DMS153 treated with DMSO at 0.1 percent for 48 hours (cell line): Measurements from ENCODE around the gene MAP3K7CL.

Experiments used
- DNase-seq: peaks from one replicate; lab custom pipeline; 2025; ENCODE audit not compliant: unreplicated experiment; lab: John Stamatoyannopoulos, UW

The MAP3K7CL gene

GRCh38 chr21:29130270-29130969 lies at the start of gene MAP3K7CL:
Gene MAP3K7CL, plus strand, starts transcription at chr21:29130644. Its CDS starts 2,701 bp downstream, at chr21:29133345.
- no peak for DNase-seq

GRCh38 chr21:29082046-29082815 lies 48.2 kb upstream of the MAP3K7CL start:
- DNase-seq: no peak

GRCh38 chr21:29083306-29083705 lies 47.1 kb upstream of the MAP3K7CL start:
- DNase-seq: no peak

GRCh38 chr21:29084372-29084771 lies 46.1 kb upstream of the MAP3K7CL start:
- no peak for DNase-seq

GRCh38 chr21:29085106-29085752 lies 45.2 kb upstream of the MAP3K7CL start:
- no peak for DNase-seq

GRCh38 chr21:29091033-29091432 lies 39.4 kb upstream of the MAP3K7CL start:
- DNase-seq: no peak

GRCh38 chr21:29092102-29092959 lies 38.1 kb upstream of the MAP3K7CL start:
- no peak for DNase-seq

GRCh38 chr21:29096218-29097015 lies 34.0 kb upstream of the MAP3K7CL start:
- no peak for DNase-seq

- DNase-seq: no peak
Observed at GRCh38 chr21:29098156-29098555, 32.3 kb upstream of the MAP3K7CL start.

- DNase-seq: no peak
Observed at GRCh38 chr21:29102791-29103257, 27.6 kb upstream of the MAP3K7CL start.

- DNase-seq: peak; percentile 13
Observed at GRCh38 chr21:29104239-29104708, 26.2 kb upstream of the MAP3K7CL start.

GRCh38 chr21:29105218-29105617 lies 25.2 kb upstream of the MAP3K7CL start:
- DNase-seq: no peak

- DNase-seq: no peak
Observed at GRCh38 chr21:29114765-29115500, 15.5 kb upstream of the MAP3K7CL start.

GRCh38 chr21:29115899-29116298 lies 14.5 kb upstream of the MAP3K7CL start:
- DNase-seq: no peak

- DNase-seq: no peak
Observed at GRCh38 chr21:29117372-29117955, 13.0 kb upstream of the MAP3K7CL start.

GRCh38 chr21:29121759-29122158 lies 8.7 kb upstream of the MAP3K7CL start:
- DNase-seq: no peak

- no peak for DNase-seq
Observed at GRCh38 chr21:29124645-29125044, 5.8 kb upstream of the MAP3K7CL start.

GRCh38 chr21:29125191-29125590 lies 5.3 kb upstream of the MAP3K7CL start:
- DNase-seq: no peak

- DNase-seq: no peak
Observed at GRCh38 chr21:29125979-29126378, 4.5 kb upstream of the MAP3K7CL start.
